B cell (primary cell): Measurements from ENCODE around the gene CFAP70. TPM values are rescaled to one million over a fixed set of nuclear protein-coding genes. Genes with fewer than 3 reads are reported as not detected.

Experiments
- ATAC-seq: fragments of 200-7000 bp; cut with Tn5 transposase; one replicate; pipeline ENCODE4 v1.10.0; 2021; ENCODE audit warnings: low read depth, mild to moderate bottlenecking, moderate number of reproducible peaks, moderate library complexity
- CTCF ChIA-PET: fragments of 350-600 bp; sonication (Branson Sonifier 250); formaldehyde crosslinking; loops from one replicate; lab custom pipeline; 2021; ENCODE audit warnings: antibody characterized with exemption, inconsistent platforms; lab: Charles Lee
- POLR2A ChIA-PET: fragments of 350-600 bp; sonication (Branson Sonifier 250); formaldehyde crosslinking; loops from one replicate; lab custom pipeline; 2021; ENCODE audit warnings: antibody characterized with exemption; lab: Charles Lee
- DNase-seq: peaks from one replicate; pipeline ENCODE4 v3.0.0; 2013
- H2AFZ ChIP-seq: 2 replicates; pipeline ENCODE4 v1.6.1; 2012; ENCODE audit warnings: mild to moderate bottlenecking, low read depth, low read length; ENCODE audit not compliant: insufficient read depth, poor library complexity, severe bottlenecking
- H3K27ac ChIP-seq, 2 donors: 1 replicate in 1 of 2; 2 replicates in 1 of 2; pipeline ENCODE4 v1.5.1; 2012 to 2013; ENCODE audit warnings: low read length in 2 of 2, mild to moderate bottlenecking in 2 of 2, moderate library complexity in 1 of 2
- H3K27me3 ChIP-seq, 4 experiments: fragments of 200-600 bp in 1 of 4; sonication (generic) in 1 of 4; replicated peaks in 1 of 4; 1 replicate in 2 of 4; 2 replicates in 2 of 4; pipeline versions ENCODE4 v1.6.1 to v1.7.0; 2013 to 2016; ENCODE audit warnings: low read length in 3 of 4, mild to moderate bottlenecking in 2 of 4, mixed read lengths in 1 of 4, moderate library complexity in 1 of 4; ENCODE audit not compliant: insufficient read depth in 4 of 4, control insufficient read depth in 3 of 4; ENCODE audit errors: control extremely low read depth in 1 of 4
- H3K36me3 ChIP-seq, 2 experiments: replicated peaks in 1 of 2; 1 replicate in 1 of 2; 2 replicates in 1 of 2; pipeline versions ENCODE4 v1.6.1 to v1.7.1; 2013; ENCODE audit warnings: low read length in 1 of 2; ENCODE audit not compliant: insufficient read depth in 2 of 2, control insufficient read depth in 1 of 2; ENCODE audit errors: control extremely low read depth in 1 of 2, extremely low read depth in 1 of 2
- H3K4me1 ChIP-seq, 2 donors: fragments of 200-600 bp in 1 of 2; sonication (generic) in 1 of 2; 1 replicate in 1 of 2; 2 replicates in 1 of 2; pipeline versions ENCODE4 v1.5.1 to v1.6.1; 2013 to 2017; ENCODE audit warnings: low read length in 2 of 2; ENCODE audit not compliant: control insufficient read depth in 2 of 2, insufficient read depth in 2 of 2
- H3K4me2 ChIP-seq: replicated peaks from 2 replicates; pipeline ENCODE3; 2012; ENCODE audit warnings: mild to moderate bottlenecking, low read depth, low read length; ENCODE audit not compliant: poor library complexity, severe bottlenecking
- H3K4me3 ChIP-seq, 5 experiments: fragments of 200-600 bp in 1 of 5; sonication (generic) in 1 of 5; 1 replicate in 3 of 5; 2 replicates in 2 of 5; pipeline versions ENCODE4 v1.5.1 to v1.7.0; 2011 to 2016; ENCODE audit warnings: low read length in 4 of 5, mild to moderate bottlenecking in 4 of 5, low read depth in 2 of 5, control low read depth in 1 of 5, moderate library complexity in 1 of 5; ENCODE audit not compliant: insufficient read depth in 1 of 5; ENCODE audit errors: control extremely low read depth in 1 of 5, extremely low read depth in 1 of 5
- H3K79me2 ChIP-seq: fragments of 200-600 bp; sonication (generic); one replicate; pipeline ENCODE4 v1.6.0; 2016; ENCODE audit warnings: low read length; ENCODE audit not compliant: control insufficient read depth, insufficient read depth
- H3K9ac ChIP-seq: fragments of 200-600 bp; sonication (generic); 2 replicates; pipeline ENCODE4 v1.6.1; 2017; ENCODE audit warnings: mild to moderate bottlenecking, low read length, moderate library complexity
- H3K9me3 ChIP-seq, 3 donors: one replicate each; pipeline versions ENCODE4 v1.6.1 to v1.7.1; 2013; ENCODE audit warnings: low read length in 2 of 3; ENCODE audit not compliant: control insufficient read depth in 2 of 3, insufficient read depth in 1 of 3; ENCODE audit errors: control extremely low read depth in 1 of 3
- H4K20me1 ChIP-seq: 2 replicates; pipeline ENCODE4 v1.6.0; 2012; ENCODE audit warnings: mild to moderate bottlenecking, low read length; ENCODE audit not compliant: insufficient read depth, control insufficient read depth, poor library complexity, severe bottlenecking
- H3K27ac Mint-ChIP-seq: one replicate; pipeline ENCODE4 v1.8.0; 2021; ENCODE audit warnings: mixed read lengths
- H3K27me3 Mint-ChIP-seq: one replicate; pipeline ENCODE4 v1.8.0; 2021; ENCODE audit warnings: mixed read lengths
- H3K4me1 Mint-ChIP-seq: one replicate; pipeline ENCODE4 v1.8.0; 2021; ENCODE audit warnings: mixed read lengths
- H3K4me3 Mint-ChIP-seq: one replicate; pipeline ENCODE4 v1.8.0; 2021; ENCODE audit warnings: mixed read lengths
- H3K9me3 Mint-ChIP-seq: one replicate; pipeline ENCODE4 v1.8.0; 2022; ENCODE audit warnings: mixed read lengths; ENCODE audit not compliant: insufficient read depth
- CTCF ChIP-seq: fragments of 200-600 bp; IDR thresholded peaks from one replicate; pipeline ENCODE4 v1.8.0; 2022; ENCODE audit warnings: antibody characterized with exemption, mild to moderate bottlenecking
- EZH2 ChIP-seq: IDR thresholded peaks from 2 replicates; pipeline ENCODE4 v1.6.1; 2012; ENCODE audit warnings: borderline replicate concordance, low read depth, mild to moderate bottlenecking, moderate library complexity, low read length; ENCODE audit not compliant: insufficient read depth, poor library complexity, severe bottlenecking
- intact Hi-C: fragments of 100-400 bp; cut with micrococcal nuclease; formaldehyde crosslinking; loops from one replicate; pipeline ENCODE4 v1.10.0; 2022
- polyA plus RNA-seq: library from polyadenylated mRNA; depleted of rRNA; stranded (reverse); fragments of >200 nt; gene quantifications from 2 replicates; pipeline ENCODE4 v1.2.3, GENCODE V29; 2012
- total RNA-seq, 2 donors: library from RNA; stranded (reverse); fragments of 120-200 nt in 1 of 2; gene quantifications; 1 replicate in 1 of 2; 2 replicates in 1 of 2; pipeline versions ENCODE4 v1.2.3 to v1.2.4, GENCODE V29; 2013 to 2022

The CFAP70 gene
- total and polyA plus RNA-seq, 2 donors (not counting 1 experiment from before 2014, with no cell fraction given): 1.6 to 3.6 TPM

GRCh38 chr10:73307203-73307800 lies 51.4 kb downstream of the CFAP70 start:
- no peak for TF ChIP-seq EZH2
- TF ChIP-seq CTCF: no peak
- no peaks in the 10 kb centered on the region for H3K27me3 Mint-ChIP-seq
- ChIA-PET POLR2A (no interaction called here), CTCF (no interaction called here)
- Histone ChIP-seq H3K27ac (no peak overlapping the region), H3K4me1 (no peaks in the 10 kb centered on the region), H3K79me2 (no peaks in the 10 kb centered on the region), H4K20me1 (no peaks in the 10 kb centered on the region), H3K4me3 (no peak overlapping the region), H3K4me2 (no peak overlapping the region), H2AFZ (no peak overlapping the region), H3K27me3 (no peaks in the 10 kb centered on the region), H3K9me3 (peaks cover 2 to 12% (median 4%) of the 10 kb centered on the region in 3 donors), H3K9ac (no peak overlapping the region), H3K36me3 (no peaks in the 10 kb centered on the region)
- no peak overlapping the region for H3K4me3 Mint-ChIP-seq
- intact Hi-C loops: no loop called here
- DNase-seq: no peak
- no peak overlapping the region for H3K27ac Mint-ChIP-seq
- no peak for ATAC-seq
- peaks cover 11% of the 10 kb centered on the region for H3K9me3 Mint-ChIP-seq
- H3K4me1 Mint-ChIP-seq: no peaks in the 10 kb centered on the region

- CTCF ChIA-PET: no interaction called here
- TF ChIP-seq CTCF (no peak), EZH2 (no peak)
- peaks cover 11% of the 10 kb centered on the region for H3K9me3 Mint-ChIP-seq
Observed at GRCh38 chr10:73306171-73306708, 52.4 kb downstream of the CFAP70 start.

More at GRCh38 chr10:73306171-73306708, 52.4 kb downstream of the CFAP70 start:
- no peak overlapping the region for H2AFZ ChIP-seq
- H3K79me2 ChIP-seq: no peaks in the 10 kb centered on the region
- Mint-ChIP-seq H3K4me1 (no peaks in the 10 kb centered on the region), H3K27ac (no peak overlapping the region), H3K4me3 (no peak overlapping the region), H3K27me3 (no peaks in the 10 kb centered on the region)
- H4K20me1 ChIP-seq: no peaks in the 10 kb centered on the region
- DNase-seq (no peak), ATAC-seq (no peak)
- no peak overlapping the region for H3K9ac ChIP-seq
- H3K4me3 ChIP-seq: no peak overlapping the region
- no peaks in the 10 kb centered on the region for H3K36me3 ChIP-seq
- POLR2A ChIA-PET: no interaction called here
- intact Hi-C loops: no loop called here
- no peaks in the 10 kb centered on the region for H3K27me3 ChIP-seq
- H3K4me2 ChIP-seq: no peak overlapping the region
- H3K27ac ChIP-seq: no peak overlapping the region
- H3K9me3 ChIP-seq: peaks cover 2 to 12% (median 4%) of the 10 kb centered on the region in 3 donors
- no peaks in the 10 kb centered on the region for H3K4me1 ChIP-seq
